K562 (cell line): Measurements from ENCODE around the gene TXNDC9. TPM values are rescaled to one million over a fixed set of nuclear protein-coding genes. Genes with fewer than 3 reads are reported as not detected.
A peak's percentile ranks its signal among the peaks of the same experiment; 100 is the strongest.

Experiments used
- CREM ChIP-seq: IDR thresholded peaks from 2 replicates; pipeline ENCODE4 v1.6.1; 2014; ENCODE audit warnings: antibody characterized with exemption, low read depth
- FOXK1 ChIP-seq: sonication (generic); formaldehyde crosslinking; IDR thresholded peaks from 2 replicates; pipeline ENCODE4 v1.8.0; 2022; ENCODE audit warnings: missing genetic modification reagents, mild to moderate bottlenecking, borderline replicate concordance
- GABPB2 ChIP-seq: fragments of 250-450 bp; sonication (Bioruptor Pico); conservative IDR thresholded peaks from 2 replicates; pipeline ENCODE4 v1.5.1; 2021; ENCODE audit warnings: mild to moderate bottlenecking
- GMEB1 ChIP-seq: fragments of 250-450 bp; sonication (Bioruptor Pico); IDR thresholded peaks from 2 replicates; pipeline ENCODE4 v1.4.0; 2020; ENCODE audit warnings: mild to moderate bottlenecking
- HDAC3 ChIP-seq: fragments of 450-650 bp; IDR thresholded peaks from 2 replicates; pipeline ENCODE4 v1.6.1; 2018; ENCODE audit warnings: borderline replicate concordance, mild to moderate bottlenecking, moderate library complexity; ENCODE audit not compliant: partially characterized antibody
- HNRNPK ChIP-seq: fragments of 200-400 bp; formaldehyde crosslinking; IDR thresholded peaks from one replicate; pipeline ENCODE4 v1.6.1; 2018; ENCODE audit warnings: mild to moderate bottlenecking, low read depth, low read length; ENCODE audit not compliant: poor library complexity, severe bottlenecking
- KLF10 ChIP-seq: fragments of 250-450 bp; sonication (Bioruptor Pico); IDR thresholded peaks from 2 replicates; pipeline ENCODE4 v1.6.1; 2021; ENCODE audit warnings: matching md5 sums
- MAFK ChIP-seq: IDR thresholded peaks from 2 replicates; pipeline ENCODE4 v1.6.1; 2011; ENCODE audit warnings: low read length, improper control_type of control experiment
- NFATC3 ChIP-seq: fragments of 450-650 bp; IDR thresholded peaks from 2 replicates; pipeline ENCODE4 v1.6.1; 2017; ENCODE audit warnings: mild to moderate bottlenecking
- PHB ChIP-seq: fragments of 250-450 bp; sonication (Bioruptor Pico); IDR thresholded peaks from 2 replicates; pipeline ENCODE4 v1.5.0; 2021
- RB1 ChIP-seq: fragments of 450-650 bp; IDR thresholded peaks from 2 replicates; pipeline ENCODE4 v1.6.1; 2017; ENCODE audit warnings: low read depth, mild to moderate bottlenecking
- TAF1 ChIP-seq: IDR thresholded peaks from 2 replicates; pipeline ENCODE4 v1.6.1; 2011; ENCODE audit warnings: mild to moderate bottlenecking, low read length, moderate library complexity; ENCODE audit not compliant: insufficient read depth, control insufficient read depth, severe bottlenecking; ENCODE audit errors: extremely low read depth
- TEAD4 ChIP-seq, 2 experiments: sonication (generic) in 1 of 2; formaldehyde crosslinking in 1 of 2; IDR thresholded peaks; 2 replicates each; pipeline versions ENCODE4 v1.6.1 to v1.8.0; 2012 to 2022; ENCODE audit warnings: borderline replicate concordance in 1 of 2, inconsistent platforms in 1 of 2, low read length in 1 of 2, mild to moderate bottlenecking in 1 of 2, missing genetic modification reagents in 1 of 2
- ZNF324 ChIP-seq: fragments of 250-450 bp; sonication (Bioruptor Pico); IDR thresholded peaks from 2 replicates; pipeline ENCODE4 v1.4.0; 2020; ENCODE audit warnings: mild to moderate bottlenecking
- ZNF592 ChIP-seq: fragments of 450-650 bp; IDR thresholded peaks from 2 replicates; pipeline ENCODE4 v1.6.1; 2017; ENCODE audit warnings: antibody characterized with exemption, mild to moderate bottlenecking
- polyA plus RNA-seq, 8 experiments: library from polyadenylated mRNA; depleted of rRNA in 4 of 8; stranded (reverse) in 5 of 8; unstranded in 3 of 8; fragments of >200 nt; fragmentation: Nextera tagmentation in 2 of 8; fragmentation: Illumina TruSeq in 1 of 8; extraction: Ambion mirVana in 2 of 8; extraction: Trizol in 1 of 8; gene quantifications; 2 replicates each; pipeline versions ENCODE4 v1.2.1 to v1.2.3, GENCODE V29; 2011 to 2014; ENCODE audit warnings: inconsistent platforms in 1 of 8, missing spikeins in 1 of 8
- total RNA-seq, 7 experiments: library from RNA; depleted of rRNA in 6 of 7; stranded (reverse); fragments of >200 nt in 6 of 7; fragmentation: Illumina TruSeq in 2 of 7; extraction: Trizol in 2 of 7; gene quantifications; 2 replicates each; pipeline versions ENCODE4 v1.2.1 to v1.2.3, GENCODE V29; 2011 to 2021; ENCODE audit warnings: low replicate concordance in 1 of 7

Gene TXNDC9
- total and polyA plus RNA-seq, 9 of the 15 experiments (the other 6 are each of a cell fraction or from before 2014, with no cell fraction given): 37.5 to 211 (median 65.5) TPM

- TF ChIP-seq ZNF592: 0 out of 2 replicates have a peak, but pooled peaks have one; percentile 10
- no peak for TF ChIP-seq MAFK
- TF ChIP-seq GABPB2 (CRISPR knock-in tag): no peak
- TF ChIP-seq GMEB1 (CRISPR knock-in tag): no peak
- no peak for TF ChIP-seq TEAD4 (IDR thresholded peaks at IDR 0.05; ENCODE audit: low read length)
- 0 out of 2 replicates have a peak, but pooled peaks have one; percentile 26 for TF ChIP-seq TEAD4 (CRISPR knock-in tag; IDR thresholded peaks at IDR 0.05; ENCODE audit: borderline replicate concordance)
- no peak for TF ChIP-seq KLF10 (CRISPR knock-in tag)
- TF ChIP-seq FOXK1 (CRISPR knock-in tag): no peak
- TF ChIP-seq ZNF324: no peak
- TF ChIP-seq TAF1: no peak
- TF ChIP-seq HNRNPK: no peak
- TF ChIP-seq CREM: no peak
- peak; percentile 35 for TF ChIP-seq HDAC3
- no peak for TF ChIP-seq RB1
- TF ChIP-seq PHB (CRISPR knock-in tag): no peak
- TF ChIP-seq NFATC3: peak; percentile 76; the same call in 1 of the 2 replicates
Observed at GRCh38 chr2:99336804-99337112, 625 bp upstream of the TXNDC9 start (continued).
